SH-SY5Y (cell line): Measurements from ENCODE around the gene CRYBB2.

Experiments used
- GATA2 ChIP-seq: IDR thresholded peaks from 2 replicates; pipeline ENCODE4 v1.6.1; 2011; ENCODE audit warnings: mild to moderate bottlenecking, low read depth, low read length
- GATA3 ChIP-seq: IDR thresholded peaks from 2 replicates; pipeline ENCODE4 v1.6.1; 2011; ENCODE audit warnings: low read depth, mild to moderate bottlenecking, low read length, moderate library complexity

GRCh38 chr22:25187469-25187868 is 32.0 kb upstream of the CRYBB2 start:
- TF ChIP-seq GATA2 = no peak
- TF ChIP-seq GATA3 = no peak
